ENCODE data around the gene ADPRHL1. TPM values are rescaled to one million over a fixed set of nuclear protein-coding genes. Genes with fewer than 3 reads are reported as not detected.

Gene ADPRHL1
- total and polyA plus RNA-seq, 4 donors = 0.28 to 0.67 (median 0.55) TPM

DNA sequence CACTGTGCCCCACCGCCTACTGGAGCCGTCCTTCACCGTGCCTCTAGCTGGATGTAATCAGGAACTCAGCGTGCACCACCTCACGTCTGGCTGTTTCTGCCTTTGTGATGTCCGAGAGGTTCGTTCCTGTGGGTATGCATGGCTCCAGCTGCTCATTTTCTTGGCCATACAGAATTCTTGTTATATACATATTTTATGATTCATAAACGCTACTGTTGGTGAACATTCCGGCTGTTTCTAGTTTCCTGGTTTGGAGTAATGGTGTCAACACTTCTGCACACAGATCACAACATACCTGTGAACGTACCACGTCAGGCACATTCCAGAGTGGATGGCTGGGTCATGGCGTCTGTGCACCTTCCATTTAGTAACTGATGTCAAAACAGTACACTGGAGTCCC lies 22.6 kb upstream of the ADPRHL1 start:
- Histone ChIP-seq H3K36me3 (ENCODE audit: control insufficient read depth in 4 of 4, insufficient read depth in 3 of 4, low read depth in 1 of 4, low read length in 3 of 4) (peaks cover 3 to 18% (median 14%) of the 10 kb centered on the region in 4 donors), H3K27ac (ENCODE audit: low read depth in 1 of 2, low read length in 2 of 2) (no peak overlapping the region), H3K9me3 (ENCODE audit: control insufficient read depth in 4 of 4, low read length in 3 of 4) (no peaks in the 10 kb centered on the region), H3K27me3 (ENCODE audit: control insufficient read depth in 4 of 4, insufficient read depth in 4 of 4, low read length in 3 of 4) (no peaks in the 10 kb centered on the region), H3K4me1 (ENCODE audit: control insufficient read depth in 4 of 4, insufficient read depth in 4 of 4, low read length in 3 of 4) (no peaks in the 10 kb centered on the region), H3K4me3 (ENCODE audit: low read depth in 1 of 3, low read length in 3 of 3) (no peak overlapping the region), H3K9ac (ENCODE audit: low read depth in 1 of 2, low read length in 2 of 2) (no peak overlapping the region)
- TF ChIP-seq TAF1 (conservative IDR thresholded peaks at IDR 0.05) (no peak), SP1 (IDR thresholded peaks at IDR 0.05) (no peak)
- DNase-seq (ENCODE audit: low spot score) = no peak
- 97% methylated on average over 12 of the region's 12 CpGs for WGBS

DNA sequence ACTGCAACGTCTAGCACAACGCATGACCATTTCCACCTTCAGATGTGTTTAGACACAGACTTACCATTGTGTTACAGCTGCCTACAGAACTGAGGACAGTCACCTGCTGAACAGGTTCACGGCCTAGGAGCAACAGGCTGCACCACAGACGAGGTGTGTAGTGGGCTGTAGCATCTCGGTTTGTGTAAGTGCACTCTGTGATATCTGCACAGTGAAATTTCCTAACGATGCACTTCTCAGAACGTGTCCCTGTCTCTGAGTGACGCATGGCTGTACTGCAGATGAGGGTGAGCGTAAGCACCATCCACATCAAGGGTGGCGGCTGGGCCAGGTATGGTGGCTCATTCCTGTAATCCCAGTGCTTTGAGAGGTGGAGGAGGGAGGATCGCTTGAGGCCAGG lies 22.0 kb upstream of the ADPRHL1 start:
- WGBS = 97% methylated on average over 11 of the region's 11 CpGs
- TF ChIP-seq FOXA2 (IDR thresholded peaks at IDR 0.05) = no peak
- TF ChIP-seq HNF4A (conservative IDR thresholded peaks at IDR 0.05) = no peak
- no peak for TF ChIP-seq HNF4G (IDR thresholded peaks at IDR 0.05)
- no peak for TF ChIP-seq EGR1 (IDR thresholded peaks at IDR 0.05; ENCODE audit: low read depth in 2 of 2)
- TF ChIP-seq RAD21 (IDR thresholded peaks at IDR 0.05) = no peak
- TF ChIP-seq, protein P1, sequence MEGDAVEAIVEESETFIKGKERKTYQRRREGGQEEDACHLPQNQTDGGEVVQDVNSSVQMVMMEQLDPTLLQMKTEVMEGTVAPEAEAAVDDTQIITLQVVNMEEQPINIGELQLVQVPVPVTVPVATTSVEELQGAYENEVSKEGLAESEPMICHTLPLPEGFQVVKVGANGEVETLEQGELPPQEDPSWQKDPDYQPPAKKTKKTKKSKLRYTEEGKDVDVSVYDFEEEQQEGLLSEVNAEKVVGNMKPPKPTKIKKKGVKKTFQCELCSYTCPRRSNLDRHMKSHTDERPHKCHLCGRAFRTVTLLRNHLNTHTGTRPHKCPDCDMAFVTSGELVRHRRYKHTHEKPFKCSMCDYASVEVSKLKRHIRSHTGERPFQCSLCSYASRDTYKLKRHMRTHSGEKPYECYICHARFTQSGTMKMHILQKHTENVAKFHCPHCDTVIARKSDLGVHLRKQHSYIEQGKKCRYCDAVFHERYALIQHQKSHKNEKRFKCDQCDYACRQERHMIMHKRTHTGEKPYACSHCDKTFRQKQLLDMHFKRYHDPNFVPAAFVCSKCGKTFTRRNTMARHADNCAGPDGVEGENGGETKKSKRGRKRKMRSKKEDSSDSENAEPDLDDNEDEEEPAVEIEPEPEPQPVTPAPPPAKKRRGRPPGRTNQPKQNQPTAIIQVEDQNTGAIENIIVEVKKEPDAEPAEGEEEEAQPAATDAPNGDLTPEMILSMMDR (IDR thresholded peaks at IDR 0.05; ENCODE audit: low read depth, low read length, missing input control) = no peak
- TF ChIP-seq, protein P2, sequence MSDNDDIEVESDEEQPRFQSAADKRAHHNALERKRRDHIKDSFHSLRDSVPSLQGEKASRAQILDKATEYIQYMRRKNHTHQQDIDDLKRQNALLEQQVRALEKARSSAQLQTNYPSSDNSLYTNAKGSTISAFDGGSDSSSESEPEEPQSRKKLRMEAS (IDR thresholded peaks at IDR 0.05) = no peak
- TF ChIP-seq SP1 (IDR thresholded peaks at IDR 0.05) = no peak
- no peak for TF ChIP-seq RXRA (IDR thresholded peaks at IDR 0.05)
- TF ChIP-seq, protein P3, sequence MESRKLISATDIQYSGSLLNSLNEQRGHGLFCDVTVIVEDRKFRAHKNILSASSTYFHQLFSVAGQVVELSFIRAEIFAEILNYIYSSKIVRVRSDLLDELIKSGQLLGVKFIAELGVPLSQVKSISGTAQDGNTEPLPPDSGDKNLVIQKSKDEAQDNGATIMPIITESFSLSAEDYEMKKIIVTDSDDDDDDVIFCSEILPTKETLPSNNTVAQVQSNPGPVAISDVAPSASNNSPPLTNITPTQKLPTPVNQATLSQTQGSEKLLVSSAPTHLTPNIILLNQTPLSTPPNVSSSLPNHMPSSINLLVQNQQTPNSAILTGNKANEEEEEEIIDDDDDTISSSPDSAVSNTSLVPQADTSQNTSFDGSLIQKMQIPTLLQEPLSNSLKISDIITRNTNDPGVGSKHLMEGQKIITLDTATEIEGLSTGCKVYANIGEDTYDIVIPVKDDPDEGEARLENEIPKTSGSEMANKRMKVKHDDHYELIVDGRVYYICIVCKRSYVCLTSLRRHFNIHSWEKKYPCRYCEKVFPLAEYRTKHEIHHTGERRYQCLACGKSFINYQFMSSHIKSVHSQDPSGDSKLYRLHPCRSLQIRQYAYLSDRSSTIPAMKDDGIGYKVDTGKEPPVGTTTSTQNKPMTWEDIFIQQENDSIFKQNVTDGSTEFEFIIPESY (IDR thresholded peaks at IDR 0.05) = no peak
- TF ChIP-seq TAF1 (conservative IDR thresholded peaks at IDR 0.05) = no peak
- no peak for TF ChIP-seq JUND (IDR thresholded peaks at IDR 0.05)
- TF ChIP-seq, protein P4, sequence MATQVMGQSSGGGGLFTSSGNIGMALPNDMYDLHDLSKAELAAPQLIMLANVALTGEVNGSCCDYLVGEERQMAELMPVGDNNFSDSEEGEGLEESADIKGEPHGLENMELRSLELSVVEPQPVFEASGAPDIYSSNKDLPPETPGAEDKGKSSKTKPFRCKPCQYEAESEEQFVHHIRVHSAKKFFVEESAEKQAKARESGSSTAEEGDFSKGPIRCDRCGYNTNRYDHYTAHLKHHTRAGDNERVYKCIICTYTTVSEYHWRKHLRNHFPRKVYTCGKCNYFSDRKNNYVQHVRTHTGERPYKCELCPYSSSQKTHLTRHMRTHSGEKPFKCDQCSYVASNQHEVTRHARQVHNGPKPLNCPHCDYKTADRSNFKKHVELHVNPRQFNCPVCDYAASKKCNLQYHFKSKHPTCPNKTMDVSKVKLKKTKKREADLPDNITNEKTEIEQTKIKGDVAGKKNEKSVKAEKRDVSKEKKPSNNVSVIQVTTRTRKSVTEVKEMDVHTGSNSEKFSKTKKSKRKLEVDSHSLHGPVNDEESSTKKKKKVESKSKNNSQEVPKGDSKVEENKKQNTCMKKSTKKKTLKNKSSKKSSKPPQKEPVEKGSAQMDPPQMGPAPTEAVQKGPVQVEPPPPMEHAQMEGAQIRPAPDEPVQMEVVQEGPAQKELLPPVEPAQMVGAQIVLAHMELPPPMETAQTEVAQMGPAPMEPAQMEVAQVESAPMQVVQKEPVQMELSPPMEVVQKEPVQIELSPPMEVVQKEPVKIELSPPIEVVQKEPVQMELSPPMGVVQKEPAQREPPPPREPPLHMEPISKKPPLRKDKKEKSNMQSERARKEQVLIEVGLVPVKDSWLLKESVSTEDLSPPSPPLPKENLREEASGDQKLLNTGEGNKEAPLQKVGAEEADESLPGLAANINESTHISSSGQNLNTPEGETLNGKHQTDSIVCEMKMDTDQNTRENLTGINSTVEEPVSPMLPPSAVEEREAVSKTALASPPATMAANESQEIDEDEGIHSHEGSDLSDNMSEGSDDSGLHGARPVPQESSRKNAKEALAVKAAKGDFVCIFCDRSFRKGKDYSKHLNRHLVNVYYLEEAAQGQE (IDR thresholded peaks at IDR 0.05) = no peak
- TF ChIP-seq FOXA1 (IDR thresholded peaks at IDR 0.05) = no peak
- TF ChIP-seq GABPA (IDR thresholded peaks at IDR 0.05 in 1 of 2, conservative IDR thresholded peaks at IDR 0.05 in 1 of 2) = no peak
- TF ChIP-seq, protein P5, sequence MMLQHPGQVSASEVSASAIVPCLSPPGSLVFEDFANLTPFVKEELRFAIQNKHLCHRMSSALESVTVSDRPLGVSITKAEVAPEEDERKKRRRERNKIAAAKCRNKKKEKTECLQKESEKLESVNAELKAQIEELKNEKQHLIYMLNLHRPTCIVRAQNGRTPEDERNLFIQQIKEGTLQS (IDR thresholded peaks at IDR 0.05) = no peak
- no peak for TF ChIP-seq NR2F2 (IDR thresholded peaks at IDR 0.05)
- TF ChIP-seq YY1 (IDR thresholded peaks at IDR 0.05) = no peak
- Histone ChIP-seq H3K36me3 (ENCODE audit: control insufficient read depth in 4 of 4, insufficient read depth in 3 of 4, low read depth in 1 of 4, low read length in 3 of 4) (peaks cover 3 to 18% (median 14%) of the 10 kb centered on the region in 4 donors), H3K9ac (ENCODE audit: low read depth in 1 of 2, low read length in 2 of 2) (no peak overlapping the region), H3K9me3 (ENCODE audit: control insufficient read depth in 4 of 4, low read length in 3 of 4) (no peaks in the 10 kb centered on the region), H3K27ac (ENCODE audit: low read depth in 1 of 2, low read length in 2 of 2) (no peak overlapping the region), H3K4me3 (ENCODE audit: low read depth in 1 of 3, low read length in 3 of 3) (no peak overlapping the region), H3K4me1 (ENCODE audit: control insufficient read depth in 4 of 4, insufficient read depth in 4 of 4, low read length in 3 of 4) (no peaks in the 10 kb centered on the region), H3K27me3 (ENCODE audit: control insufficient read depth in 4 of 4, insufficient read depth in 4 of 4, low read length in 3 of 4) (no peaks in the 10 kb centered on the region)
- DNase-seq (ENCODE audit: low spot score) = no peak
